ENCODE results near the gene RFX4. TPM values are rescaled to one million over a fixed set of nuclear protein-coding genes. Genes with fewer than 3 reads are reported as not detected.

Gene RFX4
- total RNA-seq, 2 donors from 2014 or later = not detected

- Histone ChIP-seq H3K27me3 (no peaks in the 10 kb centered on the region), H3K36me3 (no peaks in the 10 kb centered on the region), H3K27ac (no peak overlapping the region), H3K4me3 (no peak overlapping the region), H3K9me3 (peaks cover 0 to 17% of the 10 kb centered on the region in 2 donors), H3K4me1 (no peaks in the 10 kb centered on the region)
- DNase-seq (ENCODE audit: low spot score) = no peak
- TF ChIP-seq CTCF (IDR thresholded peaks at IDR 0.05) = no peak
Observed at GRCh38 chr12:106696071-106696470, 113.3 kb downstream of the RFX4 start.

GRCh38 chr12:106696681-106697417 is 114.0 kb downstream of the RFX4 start:
- Histone ChIP-seq H3K27me3 (no peaks in the 10 kb centered on the region), H3K9me3 (peaks cover 0 to 17% of the 10 kb centered on the region in 2 donors), H3K27ac (no peak overlapping the region), H3K4me1 (no peaks in the 10 kb centered on the region), H3K4me3 (no peak overlapping the region), H3K36me3 (no peaks in the 10 kb centered on the region)
- TF ChIP-seq CTCF (IDR thresholded peaks at IDR 0.05) = no peak
- DNase-seq (ENCODE audit: low spot score) = no peak

- Histone ChIP-seq H3K27ac (no peak overlapping the region), H3K4me3 (no peak overlapping the region)
- no peak for TF ChIP-seq CTCF (IDR thresholded peaks at IDR 0.05)
Observed at GRCh38 chr12:106704081-106704480, 121.3 kb downstream of the RFX4 start.

GRCh38 chr12:106705971-106706370 is 123.2 kb downstream of the RFX4 start:
- Histone ChIP-seq H3K36me3 (no peaks in the 10 kb centered on the region), H3K9me3 (no peaks in the 10 kb centered on the region)
- no peak for TF ChIP-seq CTCF (IDR thresholded peaks at IDR 0.05)

More at GRCh38 chr12:106704081-106704480, 121.3 kb downstream of the RFX4 start:
- Histone ChIP-seq H3K9me3 (peaks cover 0 to 5% of the 10 kb centered on the region in 2 donors), H3K27me3 (no peaks in the 10 kb centered on the region), H3K36me3 (no peaks in the 10 kb centered on the region), H3K4me1 (no peaks in the 10 kb centered on the region)
- no peak for DNase-seq (ENCODE audit: low spot score)

GRCh38 chr12:106709068-106709511 is 126.3 kb downstream of the RFX4 start:
- DNase-seq (ENCODE audit: low spot score) = no peak
- no peaks in the 10 kb centered on the region for H3K36me3 ChIP-seq
- no peaks in the 10 kb centered on the region for H3K9me3 ChIP-seq
- no peak overlapping the region for H3K27ac ChIP-seq
- H3K27me3 ChIP-seq = no peaks in the 10 kb centered on the region
- no peak for TF ChIP-seq CTCF (IDR thresholded peaks at IDR 0.05)
- H3K4me1 ChIP-seq = no peaks in the 10 kb centered on the region
- H3K4me3 ChIP-seq = no peak overlapping the region

More at GRCh38 chr12:106705971-106706370, 123.2 kb downstream of the RFX4 start:
- Histone ChIP-seq H3K27me3 (no peaks in the 10 kb centered on the region), H3K4me3 (no peak overlapping the region), H3K27ac (no peak overlapping the region), H3K4me1 (no peaks in the 10 kb centered on the region)
- no peak for DNase-seq (ENCODE audit: low spot score)

All from right atrium auricular region (tissue), 2 donors.